GM12891 (cell line): Measurements from ENCODE around the gene CDKN2B.

Experiments used
- POLR2A ChIP-seq: IDR thresholded peaks from 2 replicates; pipeline ENCODE4 v1.6.1; 2011; ENCODE audit warnings: low read depth, low read length, control low read depth
- POLR2AphosphoS5 ChIP-seq: IDR thresholded peaks from 2 replicates; pipeline ENCODE4 v1.6.1; 2011; ENCODE audit warnings: low read depth, low read length, control low read depth

- TF ChIP-seq POLR2AphosphoS5 (no peak), POLR2A (no peak)
These were observed 45.0 kb upstream of the CDKN2B start for GRCh38 chr9:22054076-22054475.
